Naive thymus-derived CD4-positive, alpha-beta T cell (primary cell): ENCODE results near the gene NECAP2. TPM values are rescaled to one million over a fixed set of nuclear protein-coding genes. Genes with fewer than 3 reads are reported as not detected.

Experiments used
- ATAC-seq: fragments of 150-1000 bp; cut with Tn5 transposase; 2 replicates; pipeline ENCODE4 v1.10.0; 2021; ENCODE audit warnings: mild to moderate bottlenecking, moderate library complexity
- CTCF ChIA-PET: fragments of 350-600 bp; sonication (Branson Sonifier 250); formaldehyde crosslinking; loops from one replicate; lab custom pipeline; 2021; ENCODE audit warnings: antibody characterized with exemption; lab: Charles Lee
- POLR2A ChIA-PET: fragments of 350-600 bp; sonication (Branson Sonifier 250); formaldehyde crosslinking; loops from one replicate; lab custom pipeline; 2021; ENCODE audit warnings: antibody characterized with exemption, inconsistent platforms; lab: Charles Lee
- DNase-seq, 9 donors: peaks; one replicate each; pipeline versions ENCODE4 v3.0.0 to v3.0.0-alpha.2; 2020 to 2022; ENCODE audit warnings: mixed read lengths in 1 of 9
- H3K27ac ChIP-seq: one replicate; pipeline ENCODE4 v1.7.0; 2013; ENCODE audit warnings: mild to moderate bottlenecking, low read depth, low read length, moderate library complexity
- H3K27me3 ChIP-seq, 2 donors: one replicate each; pipeline ENCODE4 v1.7.0; 2013; ENCODE audit warnings: low read length in 2 of 2, mild to moderate bottlenecking in 2 of 2, moderate library complexity in 2 of 2; ENCODE audit not compliant: control insufficient read depth in 2 of 2, insufficient read depth in 2 of 2
- H3K36me3 ChIP-seq, 3 experiments: 1 replicate in 2 of 3; 2 replicates in 1 of 3; pipeline ENCODE4 v1.7.0; 2013; ENCODE audit warnings: low read length in 3 of 3, mild to moderate bottlenecking in 3 of 3, moderate library complexity in 1 of 3; ENCODE audit not compliant: insufficient read depth in 3 of 3, control insufficient read depth in 2 of 3
- H3K4me1 ChIP-seq, 2 donors: one replicate each; pipeline ENCODE4 v1.7.0; 2013; ENCODE audit warnings: low read length in 2 of 2, mild to moderate bottlenecking in 2 of 2, moderate library complexity in 1 of 2; ENCODE audit not compliant: control insufficient read depth in 2 of 2, insufficient read depth in 2 of 2
- H3K4me3 ChIP-seq: 2 replicates; pipeline ENCODE4 v1.7.0; 2013; ENCODE audit warnings: mild to moderate bottlenecking, low read length
- H3K9me3 ChIP-seq, 3 experiments: 1 replicate in 2 of 3; 2 replicates in 1 of 3; pipeline ENCODE4 v1.7.0; 2013; ENCODE audit warnings: low read length in 3 of 3; ENCODE audit not compliant: control insufficient read depth in 2 of 3
- H3K27ac Mint-ChIP-seq, 9 donors: one replicate each; pipeline ENCODE4 v1.8.0; 2020 to 2022; ENCODE audit warnings: mixed read lengths in 9 of 9, mild to moderate bottlenecking in 8 of 9, moderate library complexity in 5 of 9, inconsistent platforms in 2 of 9
- H3K27me3 Mint-ChIP-seq, 5 donors: one replicate each; pipeline ENCODE4 v1.8.0; 2021 to 2022; ENCODE audit warnings: mixed read lengths in 5 of 5, mild to moderate bottlenecking in 1 of 5
- H3K36me3 Mint-ChIP-seq, 5 donors: one replicate each; pipeline ENCODE4 v1.8.0; 2020 to 2022; ENCODE audit warnings: mixed read lengths in 5 of 5, mild to moderate bottlenecking in 3 of 5, inconsistent platforms in 1 of 5
- H3K4me1 Mint-ChIP-seq, 7 donors: one replicate each; pipeline ENCODE4 v1.8.0; 2020 to 2022; ENCODE audit warnings: mixed read lengths in 7 of 7, mild to moderate bottlenecking in 3 of 7, inconsistent platforms in 1 of 7
- H3K4me3 Mint-ChIP-seq, 10 donors: one replicate each; pipeline ENCODE4 v1.8.0; 2020 to 2022; ENCODE audit warnings: mild to moderate bottlenecking in 10 of 10, mixed read lengths in 10 of 10, moderate library complexity in 6 of 10, inconsistent platforms in 2 of 10
- H3K9me3 Mint-ChIP-seq, 11 donors: one replicate each; pipeline ENCODE4 v1.8.0; 2020 to 2022; ENCODE audit warnings: mixed read lengths in 11 of 11, mild to moderate bottlenecking in 4 of 11, inconsistent platforms in 1 of 11, moderate library complexity in 1 of 11
- intact Hi-C, 2 donors: fragments of 100-400 bp; cut with micrococcal nuclease; formaldehyde crosslinking; loops; one replicate each; pipeline ENCODE4 v1.15.1; 2023
- polyA plus RNA-seq, 2 donors: library from polyadenylated mRNA; unstranded; fragments of 300-500 nt; fragmentation: Illumina TruSeq; gene quantifications; one replicate each; pipeline ENCODE4 v1.2.3, GENCODE V29; 2021
- total RNA-seq, 6 experiments: library from RNA in 5 of 6; stranded (reverse) in 5 of 6; gene quantifications; 1 replicate in 5 of 6; 2 replicates in 1 of 6; pipeline ENCODE4 v1.2.3 and lab custom pipeline; 2021 to 2026

NECAP2 gene
- total RNA-seq (100 to 1,000 TPM in 4 of 5 experiments, 10 to 100 TPM in 1; 98.2 to 161 (median 148) TPM), polyA plus RNA-seq (100 to 1,000 TPM; 258 to 264 TPM), total RNA-seq (lab: John Stamatoyannopoulos, UW) (121 reads per million, percentile 87 among the genes with 10 or more reads in this experiment)

GRCh38 chr1:16440470-16441281 lies at the start of gene NECAP2:
TSS of gene NECAP2 (plus strand) at chr1:16440724. CDS start at chr1:16440762, 38 bp downstream.
- ATAC-seq (peak; percentile 95), DNase-seq (peak; percentile 79 to 95 (median 88))
- H3K4me3 ChIP-seq = peak within 1 kb of the TSS; percentile 94
- Mint-ChIP-seq H3K27ac (peak within 1 kb of the TSS; percentile 88 to 98 (median 96)), H3K27me3 (no peaks in the 10 kb centered on the region), H3K36me3 (peaks cover 8 to 21% (median 16%) of the 10 kb centered on the region in 5 donors), H3K4me1 (peaks cover 19 to 45% (median 34%) of the 10 kb centered on the region in 7 donors), H3K9me3 (no peaks in the 10 kb centered on the region), H3K4me3 (peak within 1 kb of the TSS; percentile 93 to 100 (median 97))
- H3K36me3 ChIP-seq = peaks cover 0 to 37% (median 17%) of the 10 kb centered on the region in 3 experiments
- no peaks in the 10 kb centered on the region for H3K27me3 ChIP-seq
- intact Hi-C loops = loop anchor here (1.0 to 5.0 kb wide), 16 partner anchors 20 to 914 kb away; partner anchors contain the start of genes DNAJC16 (in 2 of the 2), NBPF1 (in 2 of the 2), SZRD1 (in 2 of the 2) and CPLANE2 (in 1 of the 2)
- H3K27ac ChIP-seq = peak within 1 kb of the TSS; percentile 100
- POLR2A ChIA-PET = interaction anchor here (0.9 to 3.3 kb wide), 15 partner anchors 8 to 75 kb away, joined by 3 to 21 read pairs (median 4); partner anchors contain the start of gene SZRD1
- CTCF ChIA-PET = interaction anchor here (0.6 to 2.0 kb wide), 7 partner anchors 17 to 540 kb away, joined by 3 to 9 read pairs (median 5); partner anchors contain the start of gene FBXO42
- H3K4me1 ChIP-seq = peaks cover 17 to 33% of the 10 kb centered on the region in 2 donors
- no peaks in the 10 kb centered on the region for H3K9me3 ChIP-seq

GRCh38 chr1:16391411-16391810 lies 49.1 kb upstream of the NECAP2 start:
- H3K4me1 Mint-ChIP-seq = peaks cover 47 to 65% (median 58%) of the 10 kb centered on the region in 7 donors
- DNase-seq = no peak
- peak overlapping the region in 2 of 10 donors; percentile 25 to 26 for H3K4me3 Mint-ChIP-seq
- ATAC-seq = peak; percentile 23
- H3K36me3 ChIP-seq = peaks cover 10 to 43% (median 11%) of the 10 kb centered on the region in 3 experiments
- no peaks in the 10 kb centered on the region for H3K9me3 Mint-ChIP-seq
- ChIA-PET CTCF (no interaction called here), POLR2A (no interaction called here)
- H3K4me1 ChIP-seq = peaks cover 7 to 33% of the 10 kb centered on the region in 2 donors
- no peaks in the 10 kb centered on the region for H3K27me3 ChIP-seq
- H3K36me3 Mint-ChIP-seq = peaks cover 5 to 21% (median 10%) of the 10 kb centered on the region in 5 donors
- intact Hi-C loops = no loop called here
- H3K27ac ChIP-seq = peak overlapping the region; percentile 9
- no peaks in the 10 kb centered on the region for H3K27me3 Mint-ChIP-seq
- H3K27ac Mint-ChIP-seq = peak overlapping the region in 8 of 9 donors; percentile 27 to 79 (median 60)
- H3K4me3 ChIP-seq = no peak overlapping the region
- no peaks in the 10 kb centered on the region for H3K9me3 ChIP-seq

- H3K27ac Mint-ChIP-seq = peak overlapping the region in 8 of 9 donors; percentile 14 to 82 (median 66)
- Histone ChIP-seq H3K27ac (peak overlapping the region; percentile 23), H3K9me3 (no peaks in the 10 kb centered on the region), H3K4me3 (no peak overlapping the region), H3K36me3 (peaks cover 10 to 57% (median 11%) of the 10 kb centered on the region in 3 experiments), H3K27me3 (no peaks in the 10 kb centered on the region), H3K4me1 (peaks cover 0 to 19% of the 10 kb centered on the region in 2 donors)
- H3K9me3 Mint-ChIP-seq = no peaks in the 10 kb centered on the region
- ChIA-PET POLR2A (no interaction called here), CTCF (no interaction called here)
- peaks cover 5 to 21% (median 10%) of the 10 kb centered on the region in 5 donors for H3K36me3 Mint-ChIP-seq
- H3K27me3 Mint-ChIP-seq = no peaks in the 10 kb centered on the region
- peak overlapping the region in 1 of 10 donors; percentile 41 for H3K4me3 Mint-ChIP-seq
- intact Hi-C loops = no loop called here
- H3K4me1 Mint-ChIP-seq = peaks cover 36 to 51% (median 49%) of the 10 kb centered on the region in 7 donors
- no peak for ATAC-seq
- DNase-seq = no peak
These were observed 47.6 kb upstream of the NECAP2 start for GRCh38 chr1:16392740-16393569.

GRCh38 chr1:16393570-16394521 lies 46.7 kb upstream of the NECAP2 start:
- ATAC-seq = peak; percentile 16
- Histone ChIP-seq H3K4me3 (no peak overlapping the region), H3K9me3 (no peaks in the 10 kb centered on the region), H3K4me1 (peaks cover 0 to 19% of the 10 kb centered on the region in 2 donors), H3K27me3 (no peaks in the 10 kb centered on the region), H3K27ac (peak overlapping the region; percentile 23), H3K36me3 (peaks cover 10 to 65% (median 11%) of the 10 kb centered on the region in 3 experiments)
- peaks cover 5 to 21% (median 8%) of the 10 kb centered on the region in 5 donors for H3K36me3 Mint-ChIP-seq
- no peaks in the 10 kb centered on the region for H3K9me3 Mint-ChIP-seq
- intact Hi-C loops = no loop called here
- H3K4me1 Mint-ChIP-seq = peaks cover 36 to 47% (median 42%) of the 10 kb centered on the region in 7 donors
- no peaks in the 10 kb centered on the region for H3K27me3 Mint-ChIP-seq
- peak overlapping the region in 3 of 9 donors; percentile 61 to 67 (median 65) for H3K27ac Mint-ChIP-seq
- no peak for DNase-seq
- POLR2A ChIA-PET = no interaction called here
- no peak overlapping the region for H3K4me3 Mint-ChIP-seq
- CTCF ChIA-PET = interaction anchor here (0.5 kb wide), 1 partner anchor 315 kb away, joined by 3 read pairs; no protein-coding TSS in a partner anchor

GRCh38 chr1:16394977-16395376 lies 45.5 kb upstream of the NECAP2 start:
- POLR2A ChIA-PET = no interaction called here
- Mint-ChIP-seq H3K9me3 (no peaks in the 10 kb centered on the region), H3K4me1 (peaks cover 30 to 45% (median 36%) of the 10 kb centered on the region in 7 donors), H3K4me3 (no peak overlapping the region), H3K27me3 (no peaks in the 10 kb centered on the region), H3K27ac (no peak overlapping the region), H3K36me3 (peaks cover 5 to 24% (median 10%) of the 10 kb centered on the region in 5 donors)
- ATAC-seq = no peak
- DNase-seq = no peak
- intact Hi-C loops = no loop called here
- CTCF ChIA-PET = no interaction called here
- Histone ChIP-seq H3K4me1 (peaks cover 0 to 16% of the 10 kb centered on the region in 2 donors), H3K4me3 (no peak overlapping the region), H3K9me3 (no peaks in the 10 kb centered on the region), H3K27me3 (no peaks in the 10 kb centered on the region), H3K36me3 (peaks cover 10 to 65% (median 11%) of the 10 kb centered on the region in 3 experiments), H3K27ac (no peak overlapping the region)
